MV-4-11 (cell line): ENCODE measurements around the gene TIE1.
A peak's percentile ranks its signal among the peaks of the same experiment; 100 is the strongest.

Experiments
- DNase-seq: peaks from one replicate; lab custom pipeline; 2025; lab: John Stamatoyannopoulos, UW

TIE1 gene

DNA sequence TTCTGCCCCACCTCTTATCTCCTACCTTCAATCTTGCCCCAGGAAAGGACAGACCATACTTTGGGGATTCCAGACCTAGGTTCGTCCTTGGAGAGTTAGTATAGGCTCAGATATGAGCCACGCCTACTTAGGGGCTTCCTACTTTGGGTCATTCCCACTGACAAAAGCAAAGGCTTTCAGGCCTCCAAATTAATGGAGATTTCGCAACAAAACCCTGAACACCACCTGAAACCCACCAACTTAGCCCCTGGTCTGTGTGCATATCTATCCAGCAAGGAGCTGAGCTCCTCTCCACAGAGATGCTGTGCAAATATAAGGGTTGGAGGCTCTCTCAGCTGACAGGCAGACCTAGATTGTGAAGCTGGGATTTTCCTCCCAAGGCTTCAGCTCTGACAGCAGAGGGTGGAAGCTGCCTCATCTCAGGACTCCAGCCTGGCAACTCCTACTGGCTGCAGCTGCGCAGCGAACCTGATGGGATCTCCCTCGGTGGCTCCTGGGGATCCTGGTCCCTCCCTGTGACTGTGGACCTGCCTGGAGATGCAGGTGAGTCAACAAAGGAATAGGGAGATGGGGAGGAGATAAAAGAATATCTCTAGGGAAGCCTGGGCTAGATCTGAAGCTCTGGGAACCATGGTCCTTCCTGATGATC is 38.9 kb downstream of the TIE1 start:
- no peak for DNase-seq

DNA sequence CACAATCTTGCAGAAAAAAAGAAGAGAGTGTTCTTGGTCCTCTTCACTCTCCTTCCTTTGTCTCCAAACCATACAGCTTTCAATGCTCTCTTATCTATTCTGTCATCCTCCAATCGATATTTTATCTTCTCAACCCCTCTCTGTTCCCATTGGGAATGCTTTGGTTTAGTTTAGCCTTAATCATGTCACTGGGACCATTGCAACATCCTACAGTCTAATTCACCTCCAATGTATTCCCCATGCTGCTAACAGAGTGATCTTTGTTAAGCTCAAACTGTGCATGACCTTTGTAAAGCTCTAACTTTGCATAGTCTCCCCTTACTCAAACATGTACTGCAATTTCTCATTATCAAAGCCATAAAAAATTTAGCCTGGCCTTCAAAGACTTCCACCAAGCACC is 39.8 kb downstream of the TIE1 start:
- no peak for DNase-seq

DNA sequence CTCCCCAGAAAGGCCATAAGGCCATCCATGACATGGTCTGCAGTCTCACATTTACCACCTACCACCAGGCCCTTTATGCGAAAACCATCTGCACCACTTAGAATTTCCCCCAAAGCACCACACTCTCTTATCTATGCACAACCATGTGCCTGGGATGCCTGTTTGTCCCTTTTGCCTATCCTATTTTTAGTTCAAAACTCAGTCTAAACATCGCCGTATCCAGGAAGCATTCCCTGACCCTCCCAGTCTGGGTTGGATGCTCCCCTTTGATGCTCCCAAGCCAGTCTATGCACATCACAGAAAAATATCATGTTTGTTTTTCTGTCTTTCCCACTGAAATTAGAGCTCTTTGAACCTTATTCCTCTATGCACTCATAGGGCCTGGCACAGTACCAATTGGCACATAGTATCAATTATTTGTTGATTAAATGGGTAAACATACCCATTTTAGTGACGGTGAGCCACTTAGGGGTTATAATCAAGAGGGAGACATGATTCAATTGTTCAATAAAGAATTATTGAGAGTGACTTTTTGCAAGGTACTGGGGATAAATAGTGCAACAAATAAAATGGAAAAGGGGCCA is 43.6 kb downstream of the TIE1 start:
- DNase-seq = no peak

DNA sequence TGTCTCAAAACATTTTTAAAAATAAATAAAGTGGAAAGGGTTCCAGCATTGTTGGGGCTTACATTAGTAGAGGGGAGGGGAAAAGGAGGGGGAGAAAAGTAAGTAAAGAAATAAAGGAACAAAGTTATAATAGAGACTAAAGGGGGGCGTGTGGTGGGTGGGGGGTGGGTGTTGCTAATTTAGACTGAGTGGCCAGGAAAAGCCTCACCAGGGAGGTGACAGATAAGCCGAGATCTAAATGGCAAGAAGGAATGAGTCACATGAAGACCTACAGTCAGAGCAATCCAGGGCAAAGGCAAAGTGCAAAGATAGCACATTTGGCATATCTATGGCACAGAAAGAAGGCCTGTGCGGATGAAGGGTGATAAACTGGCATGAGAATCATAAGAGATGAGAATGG is 44.3 kb downstream of the TIE1 start:
- no peak for DNase-seq

DNA sequence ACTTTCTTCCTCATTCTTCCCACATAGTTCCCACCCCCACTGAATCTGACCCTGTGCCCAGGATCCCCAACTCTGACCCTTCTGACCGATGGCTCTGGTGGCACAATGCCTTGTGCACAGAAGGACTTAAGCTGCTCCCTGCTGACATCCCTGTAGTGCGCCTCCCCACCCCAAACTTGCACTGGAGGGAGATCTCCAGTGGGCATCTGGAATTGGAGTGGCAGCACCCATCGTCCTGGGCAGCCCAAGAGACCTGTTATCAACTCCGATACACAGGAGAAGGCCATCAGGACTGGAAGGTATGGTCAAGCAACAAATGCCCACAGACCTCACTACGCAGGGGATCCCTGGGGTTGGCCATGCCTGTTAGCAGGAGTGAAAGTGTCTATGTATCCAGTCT is 45.9 kb downstream of the TIE1 start:
- no peak for DNase-seq

DNA sequence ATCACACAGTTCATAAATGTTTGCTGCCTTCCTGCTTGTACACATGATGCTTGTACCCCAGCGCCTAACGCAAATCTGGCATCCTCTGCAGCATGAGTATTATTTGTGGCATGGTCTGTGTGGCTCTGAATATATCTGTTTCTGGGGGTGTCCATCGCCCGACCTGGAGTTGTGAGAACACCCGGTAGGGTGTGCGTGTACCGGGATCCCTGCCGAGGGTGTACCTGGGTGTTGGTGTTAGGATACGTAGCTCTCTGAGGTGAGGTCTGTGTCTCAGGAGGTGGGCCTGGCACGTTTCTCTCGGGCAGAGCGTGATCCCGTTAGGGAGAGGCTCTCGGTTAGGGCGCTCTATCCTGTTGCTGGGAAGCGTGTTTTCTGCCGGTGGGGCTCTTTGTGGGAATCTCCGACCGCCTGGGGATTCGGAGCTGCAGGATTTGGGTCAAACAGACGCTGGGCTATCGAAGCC is 47.6 kb downstream of the TIE1 start:
- DNase-seq = no peak

DNA sequence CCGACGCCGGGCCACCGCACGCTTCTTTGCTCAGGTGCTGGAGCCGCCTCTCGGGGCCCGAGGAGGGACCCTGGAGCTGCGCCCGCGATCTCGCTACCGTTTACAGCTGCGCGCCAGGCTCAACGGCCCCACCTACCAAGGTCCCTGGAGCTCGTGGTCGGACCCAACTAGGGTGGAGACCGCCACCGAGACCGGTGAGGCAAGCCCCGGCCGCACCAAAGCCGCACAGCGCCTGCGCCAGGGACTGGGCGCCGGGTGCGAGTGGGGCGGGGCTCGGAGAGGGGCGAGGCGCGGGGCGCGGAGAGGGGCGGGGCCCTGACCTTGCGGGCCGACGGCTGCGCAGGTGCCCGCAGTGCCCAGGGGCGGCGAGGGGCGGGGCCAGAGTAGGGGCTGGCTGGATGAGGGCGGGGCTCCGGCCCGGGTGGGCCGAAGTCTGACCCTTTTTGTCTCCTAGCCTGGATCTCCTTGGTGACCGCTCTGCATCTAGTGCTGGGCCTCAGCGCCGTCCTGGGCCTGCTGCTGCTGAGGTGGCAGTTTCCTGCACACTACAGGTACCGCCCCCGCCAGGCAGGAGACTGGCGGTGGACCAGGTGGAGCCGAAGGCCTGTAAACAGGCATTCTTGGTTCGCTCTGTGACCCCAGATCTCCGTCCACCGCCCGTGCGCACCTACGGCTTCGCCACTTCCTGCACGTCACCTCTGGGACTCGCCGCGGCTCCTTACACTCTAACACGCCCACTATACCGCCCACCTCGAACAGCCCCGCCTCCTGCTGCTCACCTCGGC is 48.2 kb downstream of the TIE1 start:
- DNase-seq = no peak

DNA sequence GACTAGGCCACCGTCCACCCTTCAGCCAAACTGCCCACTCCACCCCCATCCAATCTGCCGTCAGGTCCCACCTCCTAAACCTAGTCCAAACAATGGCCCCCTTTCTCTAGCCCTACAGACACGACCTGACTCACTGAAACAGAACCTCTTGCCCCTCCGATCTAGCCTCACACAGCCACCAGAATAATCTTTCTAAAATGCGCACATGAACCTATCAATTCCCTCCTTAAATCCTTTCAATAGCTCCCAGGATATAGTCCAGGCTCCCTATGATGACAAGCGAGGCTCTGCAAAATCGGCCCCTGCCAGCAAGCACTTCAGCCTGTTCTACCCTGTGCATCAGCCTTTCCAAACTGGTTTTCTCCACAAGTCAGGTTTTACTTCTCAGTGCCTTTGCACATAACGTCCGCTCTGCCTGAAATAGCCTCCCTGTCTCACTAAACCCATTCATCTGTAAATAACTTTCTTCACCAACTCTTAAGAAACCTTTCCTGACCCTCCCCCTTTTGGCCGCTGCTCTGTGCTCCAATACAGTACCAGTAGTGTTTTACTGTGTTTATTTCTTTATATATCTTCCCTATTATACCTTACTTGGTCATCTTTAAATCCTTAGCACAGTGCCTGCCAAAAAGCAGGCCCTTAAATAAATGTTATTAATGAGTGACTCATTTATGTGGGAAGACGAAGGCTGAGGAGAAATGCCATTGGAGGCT is 49.0 kb downstream of the TIE1 start:
- DNase-seq = no peak

DNA sequence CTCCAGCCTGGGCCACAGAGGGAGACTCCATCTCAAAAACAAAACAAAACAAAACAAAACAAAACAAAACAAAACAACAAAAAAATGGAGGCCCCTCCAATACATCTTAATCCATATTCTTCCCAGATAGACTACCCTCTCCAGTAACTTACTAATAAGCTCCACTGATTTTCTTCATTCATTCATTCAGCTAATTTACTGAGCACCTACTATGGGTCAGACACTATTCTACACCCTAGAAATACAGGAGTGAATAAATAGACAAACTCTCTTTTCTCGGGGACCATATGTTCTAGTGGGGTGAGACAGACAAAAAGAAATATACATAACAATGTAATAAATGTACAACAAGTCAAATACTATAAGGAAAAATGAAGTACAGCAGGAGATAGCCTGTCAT is 50.2 kb downstream of the TIE1 start:
- no peak for DNase-seq

DNA sequence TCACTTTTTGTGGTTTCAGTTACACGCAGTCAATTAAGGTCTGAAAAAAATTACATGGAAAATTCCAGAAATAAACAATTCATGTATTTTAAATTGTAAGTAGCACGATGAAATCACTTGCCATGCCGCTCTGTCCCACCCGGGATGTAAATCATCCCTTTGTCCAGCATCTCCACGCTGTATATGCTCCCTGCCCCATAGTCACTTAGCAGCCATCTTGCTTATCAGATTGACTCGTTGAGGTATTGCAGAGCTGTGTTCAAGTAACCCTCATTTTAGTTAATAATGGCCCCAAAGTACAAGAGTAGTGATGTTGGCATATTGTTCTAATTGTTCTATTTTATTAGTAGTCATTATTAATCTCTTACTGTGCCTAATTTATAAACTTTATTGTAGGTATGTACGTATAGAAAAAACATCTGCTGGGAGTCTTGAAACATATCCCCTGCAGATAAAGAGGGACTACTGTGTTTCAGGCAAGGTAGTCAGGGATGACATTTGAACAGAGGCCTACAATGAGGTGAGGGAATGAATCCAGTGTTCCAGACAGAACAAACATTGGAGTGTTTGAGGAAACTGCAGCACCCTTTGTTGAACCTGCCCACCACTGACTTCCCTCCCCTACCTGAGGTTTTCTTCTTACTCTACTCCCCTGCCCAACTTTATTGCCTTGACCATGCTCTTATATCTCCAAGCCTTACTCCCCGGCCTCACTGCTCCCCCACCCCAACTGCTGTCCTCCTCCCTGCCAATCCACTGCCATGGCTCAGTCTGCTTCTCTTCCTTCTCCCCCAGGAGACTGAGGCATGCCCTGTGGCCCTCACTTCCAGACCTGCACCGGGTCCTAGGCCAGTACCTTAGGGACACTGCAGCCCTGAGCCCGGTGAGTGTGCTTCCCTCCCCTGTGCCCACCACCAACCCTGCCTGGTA is 50.9 kb downstream of the TIE1 start:
- DNase-seq = no peak

DNA sequence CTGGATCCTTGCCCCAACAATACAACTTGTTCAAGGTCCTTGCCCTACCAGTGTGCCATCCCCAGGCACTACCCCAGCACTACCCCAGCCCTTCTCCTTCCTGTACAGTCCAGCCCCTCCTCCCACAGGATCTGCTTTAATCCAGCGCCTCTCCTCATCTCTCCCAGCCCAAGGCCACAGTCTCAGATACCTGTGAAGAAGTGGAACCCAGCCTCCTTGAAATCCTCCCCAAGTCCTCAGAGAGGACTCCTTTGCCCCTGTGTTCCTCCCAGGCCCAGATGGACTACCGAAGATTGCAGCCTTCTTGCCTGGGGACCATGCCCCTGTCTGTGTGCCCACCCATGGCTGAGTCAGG is 51.5 kb downstream of the TIE1 start:
- DNase-seq = no peak

DNA sequence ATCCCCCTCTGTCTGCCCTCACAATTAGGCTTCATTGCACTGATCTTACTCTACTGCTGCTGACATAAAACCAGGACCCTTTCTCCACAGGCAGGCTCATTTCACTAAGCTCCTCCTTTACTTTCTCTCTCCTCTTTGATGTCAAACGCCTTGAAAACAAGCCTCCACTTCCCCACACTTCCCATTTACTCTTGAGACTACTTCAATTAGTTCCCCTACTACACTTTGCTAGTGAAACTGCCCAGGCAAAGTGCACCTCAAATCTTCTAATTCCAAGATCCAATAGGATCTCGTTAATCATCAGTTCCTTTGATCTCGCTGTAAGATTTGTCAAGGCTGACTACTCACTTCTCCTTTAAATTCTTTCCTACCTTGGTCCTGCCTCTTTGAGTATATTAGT is 52.1 kb downstream of the TIE1 start:
- no peak for DNase-seq

DNA sequence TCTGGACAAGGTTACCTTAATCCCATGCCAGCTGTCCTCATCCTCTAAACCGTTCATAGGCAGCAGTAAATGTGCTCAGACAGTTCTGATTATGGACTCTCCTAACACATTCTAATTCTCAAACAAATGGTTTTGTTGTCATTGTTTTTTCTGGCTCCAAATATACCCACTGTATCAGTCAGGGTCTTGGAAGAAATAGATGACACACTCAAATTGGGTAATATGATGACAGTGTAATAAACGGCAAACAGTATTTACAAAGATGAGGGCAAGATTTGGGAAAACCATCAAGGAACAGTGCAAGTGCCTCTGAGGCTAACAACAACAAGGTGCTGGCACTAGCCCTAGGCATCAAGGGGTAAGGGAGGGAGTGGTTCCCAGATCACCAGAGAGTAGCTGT is 53.7 kb downstream of the TIE1 start:
- DNase-seq = no peak

DNA sequence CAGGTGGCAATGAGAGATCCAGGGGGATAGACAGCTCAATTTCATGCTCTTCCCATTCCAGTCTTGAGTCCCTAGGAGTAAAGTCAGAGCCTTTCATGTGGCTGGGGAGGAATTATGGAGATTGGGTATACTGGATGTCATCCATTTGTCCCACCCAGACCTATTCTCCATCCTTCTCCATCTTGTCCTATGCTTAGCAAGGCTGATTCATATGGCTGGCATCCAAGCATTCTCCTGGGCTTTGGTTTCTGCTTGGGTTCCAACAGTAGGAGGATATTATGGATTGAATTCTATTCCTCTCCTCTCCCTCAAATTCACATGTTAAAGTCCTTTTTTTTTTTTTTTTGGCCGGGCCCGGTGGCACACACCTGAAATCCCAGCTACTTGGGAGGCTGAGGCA is 54.2 kb downstream of the TIE1 start:
- no peak for DNase-seq

DNA sequence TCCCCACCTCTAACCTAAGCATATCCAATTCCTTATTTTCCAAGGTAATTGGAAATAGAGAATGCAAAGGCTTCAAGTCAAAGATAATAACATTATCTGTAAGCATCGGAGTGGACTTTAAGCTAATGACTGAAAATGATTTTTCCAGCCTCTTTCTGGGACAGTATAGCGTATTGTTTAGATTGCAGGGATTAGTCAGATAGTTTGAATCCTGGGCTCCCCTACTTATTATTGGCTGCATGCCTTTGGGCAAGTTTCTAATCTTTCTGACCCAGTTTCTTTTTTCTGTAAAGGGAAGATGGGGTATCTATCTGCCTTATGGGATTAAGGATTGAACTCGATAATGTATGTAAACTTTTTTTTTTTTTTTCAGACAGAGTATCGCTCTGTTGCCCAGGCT is 56.5 kb downstream of the TIE1 start:
- no peak for DNase-seq

DNA sequence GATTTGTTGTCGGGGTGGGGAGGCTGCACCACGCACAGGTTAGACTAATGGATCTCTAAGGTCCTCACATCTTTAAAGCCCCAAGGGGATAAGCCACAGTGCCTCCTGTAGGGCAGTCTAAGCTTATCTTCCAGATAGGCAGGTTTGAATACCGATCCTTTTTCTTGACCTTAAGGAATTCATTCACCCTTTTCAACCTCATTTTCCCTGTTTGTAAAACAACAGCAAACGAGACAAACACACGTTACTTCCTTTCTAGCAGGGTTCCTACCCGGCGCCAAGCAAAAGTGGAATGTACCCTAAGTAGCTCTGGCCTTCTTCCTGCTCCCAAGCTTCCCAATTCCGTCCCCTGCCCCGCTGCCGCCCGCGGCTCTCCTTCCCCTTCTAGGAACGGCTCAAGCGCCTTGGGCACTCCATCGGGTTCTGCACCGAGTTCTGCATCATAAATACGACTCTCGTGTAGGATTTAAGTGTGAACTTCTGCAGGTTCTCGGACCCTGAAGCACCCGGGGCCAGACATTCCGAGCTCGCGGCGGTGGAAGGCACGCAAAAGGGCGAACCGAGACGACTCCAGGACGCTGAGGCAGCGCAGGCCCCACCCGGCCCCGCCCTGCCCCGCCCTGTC is 57.5 kb downstream of the TIE1 start:
- DNase-seq = peak; percentile 57

DNA sequence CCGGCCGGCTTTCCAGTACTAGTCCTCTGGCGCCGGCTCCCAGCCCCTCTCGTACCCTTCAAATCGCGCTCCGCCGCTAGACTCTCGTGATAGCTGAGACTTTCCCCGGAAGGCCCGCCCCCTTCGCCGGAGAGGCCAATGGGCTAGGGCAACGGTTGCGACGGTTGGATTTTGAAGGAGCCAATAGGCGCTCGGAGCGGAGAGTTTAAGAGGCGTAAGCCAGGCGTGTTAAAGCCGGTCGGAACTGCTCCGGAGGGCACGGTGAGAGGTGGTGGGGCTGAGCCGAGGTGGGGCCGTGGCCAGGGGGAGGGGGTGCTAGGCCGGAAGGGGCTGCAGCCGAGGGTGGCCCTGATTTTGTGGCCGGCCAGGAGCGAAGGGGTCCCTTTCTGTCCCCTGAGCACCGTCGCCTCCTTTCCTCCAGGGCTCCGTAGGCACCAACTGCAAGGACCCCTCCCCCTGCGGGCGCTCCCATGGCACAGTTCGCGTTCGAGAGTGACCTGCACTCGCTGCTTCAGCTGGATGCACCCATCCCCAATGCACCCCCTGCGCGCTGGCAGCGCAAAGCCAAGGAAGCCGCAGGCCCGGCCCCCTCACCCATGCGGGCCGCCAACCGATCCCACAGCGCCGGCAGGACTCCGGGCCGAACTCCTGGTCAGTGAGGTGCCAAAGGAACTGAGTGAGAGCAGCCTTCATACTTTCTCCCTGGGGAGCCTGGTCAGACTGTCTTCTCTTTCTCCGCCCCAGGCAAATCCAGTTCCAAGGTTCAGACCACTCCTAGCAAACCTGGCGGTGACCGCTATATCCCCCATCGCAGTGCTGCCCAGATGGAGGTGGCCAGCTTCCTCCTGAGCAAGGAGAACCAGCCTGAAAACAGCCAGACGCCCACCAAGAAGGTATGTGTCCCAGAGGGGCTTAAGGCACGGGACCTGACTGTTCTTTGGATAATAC is 58.2 kb downstream of the TIE1 start, which contains the start of gene CDC20:
Gene CDC20, plus strand, starts transcription at position 236 of the 948 bp plus-strand sequence. Its CDS starts 235 bp downstream, at position 471.
- peak; percentile 96 for DNase-seq

DNA sequence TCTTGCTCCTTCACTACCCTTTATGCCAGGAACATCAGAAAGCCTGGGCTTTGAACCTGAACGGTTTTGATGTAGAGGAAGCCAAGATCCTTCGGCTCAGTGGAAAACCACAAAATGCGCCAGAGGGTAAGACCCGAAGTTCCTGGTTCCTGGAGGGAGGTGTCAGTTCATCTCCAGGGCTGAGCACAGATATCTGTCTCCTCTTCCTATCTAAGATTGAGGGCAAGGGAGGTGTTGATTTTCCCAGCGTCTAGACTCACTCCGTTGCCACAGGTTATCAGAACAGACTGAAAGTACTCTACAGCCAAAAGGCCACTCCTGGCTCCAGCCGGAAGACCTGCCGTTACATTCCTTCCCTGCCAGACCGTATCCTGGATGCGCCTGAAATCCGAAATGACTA is 58.9 kb downstream of the TIE1 start:
- DNase-seq = peak; percentile 12

DNA sequence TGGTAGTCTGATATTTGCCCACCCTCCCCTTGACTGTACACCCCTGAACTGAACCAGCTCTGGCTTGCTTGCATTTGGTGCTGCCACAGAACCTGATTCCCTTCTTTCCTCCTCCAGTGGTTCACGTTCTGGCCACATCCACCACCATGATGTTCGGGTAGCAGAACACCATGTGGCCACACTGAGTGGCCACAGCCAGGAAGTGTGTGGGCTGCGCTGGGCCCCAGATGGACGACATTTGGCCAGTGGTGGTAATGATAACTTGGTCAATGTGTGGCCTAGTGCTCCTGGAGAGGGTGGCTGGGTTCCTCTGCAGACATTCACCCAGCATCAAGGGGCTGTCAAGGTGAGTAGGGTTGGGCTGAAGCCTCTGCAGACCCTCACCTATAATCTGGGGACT is 59.8 kb downstream of the TIE1 start:
- no peak for DNase-seq
